ENCODE measurements around the gene SCIMP.
"Not testable (repeated sequence)": the region's sequence is repeated elsewhere in the genome, so short reads cannot be mapped to it uniquely, and the experiment has no call there.

SCIMP gene

GRCh38 chr17:5237541-5238016, 2.9 kb upstream of the SCIMP start:
- DNase-seq, result no peak

GRCh38 chr17:5236938-5237540, 2.4 kb upstream of the SCIMP start:
- DNase-seq, result no peak

DNA sequence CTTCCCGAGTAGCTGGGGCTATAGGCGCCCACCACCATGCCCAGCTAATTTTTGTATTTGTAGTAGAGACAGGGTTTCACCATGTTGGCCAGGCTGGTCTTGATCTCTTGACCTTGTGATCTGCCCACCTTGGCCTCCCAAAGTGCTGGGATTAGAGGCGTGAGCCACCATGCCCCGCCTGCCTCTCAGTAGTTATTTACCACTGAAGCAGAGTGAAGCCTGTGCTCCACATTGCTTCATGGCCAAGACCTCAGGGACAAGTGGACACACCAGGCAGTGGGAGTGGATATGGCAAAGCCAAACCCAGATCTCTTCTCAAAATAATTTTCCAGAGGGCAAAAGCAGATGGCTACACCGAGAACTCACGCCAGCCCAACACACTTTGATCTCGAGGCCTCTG, 1.2 kb downstream of the SCIMP start:
- DNase-seq, result not testable (repeated sequence)

- DNase-seq, result no peak
Observed at GRCh38 chr17:5226940-5227878, 7.5 kb downstream of the SCIMP start.

DNA sequence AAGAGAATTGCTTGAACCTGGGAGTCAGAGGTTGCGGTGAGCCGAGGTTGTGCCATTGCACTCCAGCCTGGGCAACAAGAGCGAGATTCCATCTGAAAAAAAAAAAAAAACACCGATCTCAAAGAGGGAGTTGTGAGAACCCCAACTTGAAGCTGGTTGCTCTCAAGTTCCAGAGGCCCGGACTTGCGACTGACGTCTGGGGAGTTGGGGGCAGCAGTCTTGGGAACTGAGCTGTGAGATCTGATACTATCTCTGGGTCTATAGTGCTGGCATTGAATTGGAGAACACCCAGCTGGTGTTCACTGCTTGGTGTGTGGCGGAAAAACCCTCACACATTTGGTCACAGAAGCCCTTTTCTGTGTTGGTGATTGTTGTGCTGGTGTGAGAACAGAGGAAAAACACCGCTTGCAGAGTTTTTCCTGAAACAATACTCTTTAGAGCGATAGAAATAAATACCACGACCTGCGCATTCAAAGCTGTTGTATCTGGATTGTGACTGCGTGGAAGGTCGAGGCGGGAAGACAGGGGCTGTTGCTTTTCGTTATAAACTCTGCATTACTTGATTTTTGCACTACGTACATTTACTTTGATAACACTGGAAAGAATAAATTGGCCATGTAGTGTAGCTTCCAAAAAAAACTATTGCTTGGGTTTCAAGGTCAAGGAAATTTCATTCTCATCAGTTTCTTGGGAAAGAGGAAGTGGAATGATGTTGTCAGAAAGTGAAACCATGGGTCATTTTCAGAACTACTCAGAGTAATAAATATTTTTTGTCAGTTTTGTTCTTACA, 8.8 kb downstream of the SCIMP start:
- no peak for DNase-seq

DNA sequence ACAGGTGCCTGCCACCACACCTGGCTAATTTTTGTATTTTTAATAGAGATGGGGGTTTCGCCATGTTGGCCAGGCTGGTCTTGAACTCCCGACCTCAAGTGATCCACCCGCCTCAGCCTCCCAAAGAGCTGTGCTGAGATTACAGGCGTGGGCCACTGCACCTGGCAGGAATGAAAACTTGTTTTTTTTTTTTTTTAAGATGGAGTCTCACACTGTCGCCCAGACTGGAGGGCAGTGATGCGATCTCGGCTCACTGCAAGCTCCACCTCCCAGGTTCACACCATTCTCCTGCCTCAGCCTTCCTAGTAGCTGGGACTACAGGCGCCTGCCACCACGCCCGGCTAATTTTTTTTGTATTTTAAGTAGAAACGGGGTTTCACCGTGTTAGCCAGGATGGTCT, 12.7 kb downstream of the SCIMP start:
- DNase-seq, result not testable (repeated sequence)

DNA sequence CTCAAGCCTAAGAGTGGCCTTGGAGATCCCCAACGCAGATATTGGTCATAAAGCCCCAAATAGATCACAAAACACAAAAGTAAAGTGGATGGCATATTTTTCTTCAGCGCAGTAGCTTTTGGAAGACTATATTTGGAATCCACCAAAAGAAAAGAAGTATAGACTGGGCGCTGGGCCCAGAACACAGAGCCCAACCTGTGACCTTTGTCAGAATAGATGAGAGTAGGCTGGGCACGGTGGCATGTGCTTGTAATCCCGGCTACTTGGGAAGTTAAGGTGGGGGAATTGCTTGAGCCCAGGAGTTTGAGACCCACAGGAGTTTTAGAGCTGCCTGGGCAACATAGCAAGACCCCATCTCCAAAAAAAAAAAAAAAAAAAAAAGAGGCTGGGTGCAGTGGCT, 14.6 kb downstream of the SCIMP start:
- no peak for DNase-seq

GRCh38 chr17:5219536-5219935, 15.1 kb downstream of the SCIMP start:
- no peak for DNase-seq

- not testable (repeated sequence) for DNase-seq
Observed at GRCh38 chr17:5217562-5217961, 17.1 kb downstream of the SCIMP start.

GRCh38 chr17:5211458-5211857, 23.2 kb downstream of the SCIMP start:
- DNase-seq, result no peak

- no peak for DNase-seq
Observed at GRCh38 chr17:5210614-5211252, 23.9 kb downstream of the SCIMP start.

DNA sequence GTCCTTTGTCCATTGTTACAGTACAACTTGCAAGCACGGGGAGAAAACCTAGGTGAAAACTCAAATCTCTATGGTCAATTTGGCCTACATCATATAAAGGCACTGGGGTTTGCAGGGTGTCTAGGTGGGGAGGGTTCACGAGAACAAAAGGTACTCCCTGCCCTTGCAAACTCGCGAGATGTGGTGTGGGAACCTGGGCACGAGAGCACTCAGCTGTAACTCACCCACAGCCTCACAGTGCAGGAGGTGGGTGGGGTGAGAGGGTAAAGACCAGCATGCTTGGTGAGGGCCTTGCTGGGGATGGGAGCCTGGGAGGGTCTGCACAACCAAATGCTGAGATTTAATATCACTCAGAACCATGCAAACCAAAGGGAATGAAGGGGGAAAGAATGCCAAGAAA, 24.6 kb downstream of the SCIMP start:
- no peak for DNase-seq

DNA sequence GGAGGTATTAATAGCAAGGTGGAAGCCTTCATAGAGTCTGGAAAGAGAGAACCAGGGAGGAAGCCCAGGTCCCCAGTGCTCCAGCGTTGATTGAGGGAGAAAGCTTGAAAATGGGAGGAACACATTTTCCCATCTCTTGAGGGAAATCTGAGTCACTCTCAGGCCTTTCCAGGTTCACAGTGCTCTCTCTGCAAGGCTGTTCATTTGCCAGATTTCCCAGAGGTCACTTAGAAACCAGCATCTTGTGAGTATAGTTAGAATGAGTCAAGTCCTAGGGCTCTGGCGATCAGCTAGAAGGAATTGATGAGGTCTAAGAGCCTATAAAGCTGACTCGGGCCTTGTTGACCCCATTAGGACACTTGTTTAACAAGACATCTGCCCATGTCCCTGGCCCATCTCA, 25.3 kb downstream of the SCIMP start:
- no peak for DNase-seq

GRCh38 chr17:5203908-5204294, 30.8 kb downstream of the SCIMP start:
- no peak for DNase-seq

DNA sequence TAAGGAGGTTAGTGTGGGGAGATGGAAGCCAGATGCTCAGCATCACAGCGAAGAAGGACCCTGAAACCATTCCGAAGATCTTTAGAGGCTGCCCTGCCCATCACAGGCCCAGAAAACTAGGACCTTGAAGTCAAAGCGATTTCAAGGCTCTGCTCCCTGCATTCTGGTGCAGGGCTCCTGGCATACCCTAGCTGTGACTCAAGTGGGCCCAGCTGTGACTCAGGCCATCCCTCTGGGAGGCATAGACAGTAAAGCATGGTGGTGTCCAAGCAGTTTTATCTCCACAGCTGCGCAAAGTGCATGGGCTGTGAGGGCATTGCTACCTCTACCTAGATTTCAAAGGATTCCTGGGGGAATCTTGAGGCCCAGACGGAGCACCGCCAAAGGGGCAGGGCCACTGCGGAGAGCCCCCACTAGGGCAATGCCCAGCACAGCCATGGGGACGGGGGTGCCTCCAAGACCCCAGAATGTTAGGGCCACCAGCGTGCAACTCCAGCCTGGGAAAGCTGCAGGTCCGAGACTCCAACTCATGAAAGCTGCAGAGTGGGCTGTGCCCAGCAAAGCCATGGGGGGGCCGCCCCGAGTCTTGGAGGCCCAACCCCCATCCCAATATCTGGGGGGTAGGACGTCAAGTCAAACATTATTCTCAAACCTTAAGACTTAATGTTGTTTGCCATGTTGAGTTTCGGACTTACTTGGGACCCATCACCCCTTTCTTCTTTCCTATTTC, 31.3 kb downstream of the SCIMP start:
- DNase-seq, result no peak

DNA sequence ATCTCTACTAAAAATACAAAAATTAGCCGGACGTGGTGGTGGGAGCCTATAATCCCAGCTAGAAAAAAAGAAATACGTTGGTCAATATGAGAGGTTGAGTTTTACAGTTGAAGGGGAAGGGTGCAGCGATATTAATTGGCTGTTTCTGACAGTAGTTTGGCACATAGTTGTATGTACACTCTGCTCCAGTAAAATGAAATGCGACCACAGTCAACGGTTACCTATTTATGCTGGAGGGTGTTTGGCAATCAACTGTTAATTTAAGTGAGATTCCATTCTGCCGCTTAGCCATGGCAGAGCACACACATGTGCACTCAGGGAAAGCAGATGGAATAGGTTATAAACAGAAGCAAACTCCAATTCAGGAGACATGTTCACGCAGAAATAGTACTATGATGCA, 33.6 kb downstream of the SCIMP start:
- DNase-seq, result no peak

GRCh38 chr17:5200360-5200759, 34.3 kb downstream of the SCIMP start:
- DNase-seq, result no peak

DNA sequence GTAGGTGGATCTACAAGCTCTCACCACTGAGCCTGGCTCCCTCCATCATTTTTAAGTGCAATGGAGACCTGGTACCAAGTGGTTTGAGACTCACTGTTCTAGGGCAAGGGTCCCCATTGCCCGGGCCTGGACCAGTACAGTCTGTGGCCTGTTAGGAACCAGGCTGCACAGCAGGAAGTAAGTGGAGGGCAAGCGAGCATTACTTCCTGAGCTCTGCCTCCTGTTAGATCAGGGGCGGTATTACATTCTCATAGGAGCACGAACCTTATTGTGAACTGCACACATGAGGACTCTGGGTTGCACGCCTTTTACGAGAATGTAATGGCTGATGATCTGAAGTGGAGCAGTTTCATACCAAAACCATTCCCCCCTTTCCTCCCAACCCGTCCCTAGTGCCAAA, 36.2 kb downstream of the SCIMP start:
- no peak for DNase-seq

DNA sequence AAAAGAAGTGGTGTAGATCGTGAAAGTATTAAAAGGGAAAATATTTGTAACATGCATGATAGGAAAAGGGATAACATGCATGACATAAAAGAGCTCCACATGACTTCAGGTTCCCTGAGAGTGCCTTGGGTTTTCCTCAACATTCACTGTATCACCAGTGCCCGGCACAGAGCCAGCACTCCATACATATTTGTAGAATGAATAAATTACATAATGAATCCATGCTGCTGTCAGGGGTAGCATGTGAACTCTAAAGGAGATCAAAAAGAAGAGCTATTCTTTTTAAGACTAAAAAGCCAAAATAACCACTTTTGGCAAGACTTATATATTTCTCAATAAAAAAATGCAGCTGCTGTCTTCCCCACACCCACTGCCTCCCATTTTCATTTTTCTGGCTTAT, 40.3 kb downstream of the SCIMP start:
- no peak for DNase-seq

DNA sequence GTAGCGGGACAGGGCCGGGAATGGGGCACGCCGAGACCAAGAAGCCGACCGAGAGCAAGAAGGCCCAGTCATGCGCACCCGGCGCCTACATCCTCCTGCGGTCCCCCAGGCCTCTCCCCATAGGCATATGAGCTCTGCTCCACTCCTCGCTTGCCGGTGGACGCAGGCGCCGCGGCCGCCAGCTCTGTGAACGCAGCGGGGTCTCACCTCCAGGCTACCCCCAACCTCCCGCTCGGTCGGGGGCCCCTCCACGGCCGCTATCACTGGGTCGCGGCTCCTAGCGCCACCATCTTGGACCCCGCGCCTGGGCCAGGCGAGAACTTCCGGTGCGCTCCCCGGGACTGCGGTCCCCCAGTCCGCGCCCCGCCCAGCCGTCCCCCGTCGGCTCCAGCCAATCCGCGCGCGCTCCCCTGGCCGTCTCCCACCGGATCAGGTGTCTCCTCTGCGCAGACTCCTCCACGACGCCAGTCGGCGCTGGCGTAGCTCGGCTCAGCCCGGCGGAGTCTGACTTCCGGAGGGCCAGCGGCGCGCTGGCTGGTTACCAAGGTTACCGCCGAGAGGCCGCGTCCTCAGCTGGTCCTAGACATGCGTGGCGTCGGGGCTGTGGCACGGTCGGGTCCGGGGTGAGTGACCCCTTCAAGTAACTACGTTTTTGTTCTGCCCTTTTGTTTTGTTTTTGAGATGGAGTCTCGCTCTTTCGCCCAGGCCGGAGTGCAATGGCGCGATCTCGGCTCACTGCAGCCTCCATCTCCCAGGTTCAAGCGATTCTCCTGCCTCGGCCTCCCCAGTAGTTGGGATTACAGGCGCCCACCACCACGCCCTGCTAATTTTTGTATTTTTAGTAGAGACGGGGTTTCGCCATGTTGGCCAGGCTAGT, 42.9 kb downstream of the SCIMP start, which contains the start of gene ZNF594:
ZNF594 (minus strand) TSS at position 328 of the 877 bp plus-strand sequence. CDS start 7,612 bp downstream, outside the sequence.
- peak; percentile 95 for DNase-seq

GRCh38 chr17:5184288-5184687, 50.4 kb downstream of the SCIMP start:
- no peak for DNase-seq
